ENCODE measurements around the gene RHOF. TPM values are rescaled to one million over a fixed set of nuclear protein-coding genes. Genes with fewer than 3 reads are reported as not detected.

The RHOF gene
- total RNA-seq, 4 donors from 2014 or later = 9.4 to 15.7 (median 12.1) TPM

- H3K27me3 ChIP-seq = no peaks in the 10 kb centered on the region
- peaks cover 0 to 54% (median 16%) of the 10 kb centered on the region in 3 donors for H3K4me1 ChIP-seq
- no CpG with 5 or more reads among the region's 63 CpGs for WGBS, 2 donors (ENCODE audit: low coverage in 1 of 2)
- no peak for ATAC-seq
- H3K9me3 ChIP-seq = no peaks in the 10 kb centered on the region
- peaks cover 0 to 28% of the 10 kb centered on the region in 2 donors for H3K36me3 ChIP-seq
- TF ChIP-seq EP300 (IDR thresholded peaks at IDR 0.05) (no peak), CTCF (IDR thresholded peaks at IDR 0.05) (peak in 1 of 4 experiments; percentile 7)
- H3K4me3 ChIP-seq = peak overlapping the region; percentile 85
- peak overlapping the region; percentile 100 for H3K27ac ChIP-seq
Measured at GRCh38 chr12:121804417-121805111, 11.1 kb upstream of the RHOF start.

- Histone ChIP-seq H3K27ac (peak within 1 kb of the TSS; percentile 100), H3K4me3 (peak within 1 kb of the TSS; percentile 85), H3K36me3 (peaks cover 0 to 22% of the 10 kb centered on the region in 2 donors), H3K9me3 (no peaks in the 10 kb centered on the region), H3K4me1 (peaks cover 0 to 60% (median 20%) of the 10 kb centered on the region in 3 donors), H3K27me3 (no peaks in the 10 kb centered on the region)
- 0% methylated on average over 9 of the region's 74 CpGs; no CpG with 5 or more reads in 1 of the 2 donors for WGBS, 2 donors (ENCODE audit: low coverage in 1 of 2)
- ATAC-seq = no peak
- TF ChIP-seq POLR2A (IDR thresholded peaks at IDR 0.05) (peak in 1 of 2 donors; percentile 52), CTCF (IDR thresholded peaks at IDR 0.05) (peak in 1 of 4 experiments; percentile 14), EP300 (IDR thresholded peaks at IDR 0.05) (no peak)
Measured at GRCh38 chr12:121803861-121804416, 10.5 kb upstream of the RHOF start, which contains the start of gene SETD1B. Gene SETD1B, plus strand, starts transcription at chr12:121804009. Its CDS starts 729 bp downstream, at chr12:121804738.

GRCh38 chr12:121802843-121803698 lies 9.6 kb upstream of the RHOF start:
- ATAC-seq = peak; percentile 59

GRCh38 chr12:121802485-121802842 lies 9.0 kb upstream of the RHOF start:
- ATAC-seq = no peak
- H3K4me1 ChIP-seq = peaks cover 4 to 62% (median 34%) of the 10 kb centered on the region in 3 donors
- no peaks in the 10 kb centered on the region for H3K27me3 ChIP-seq
- 0% methylated on average over 1 of the region's 1 CpG for WGBS, 2 donors (ENCODE audit: low coverage in 1 of 2)
- H3K27ac ChIP-seq = peak overlapping the region; percentile 100
- H3K9me3 ChIP-seq = no peaks in the 10 kb centered on the region
- H3K4me3 ChIP-seq = peak overlapping the region; percentile 85
- no peak for TF ChIP-seq POLR2A (IDR thresholded peaks at IDR 0.05)
- TF ChIP-seq EP300 (IDR thresholded peaks at IDR 0.05) = no peak
- peak in 1 of 4 experiments; percentile 4 for TF ChIP-seq CTCF (IDR thresholded peaks at IDR 0.05)
- no peak for TF ChIP-seq POLR2AphosphoS5 (IDR thresholded peaks at IDR 0.05)
- peaks cover 0 to 7% of the 10 kb centered on the region in 2 donors for H3K36me3 ChIP-seq

More at GRCh38 chr12:121802843-121803698, 9.6 kb upstream of the RHOF start:
- TF ChIP-seq POLR2A (IDR thresholded peaks at IDR 0.05) (peak; percentile 94 to 96), POLR2AphosphoS5 (IDR thresholded peaks at IDR 0.05) (peak; percentile 99), CTCF (IDR thresholded peaks at IDR 0.05) (no peak), EP300 (IDR thresholded peaks at IDR 0.05) (no peak)
- WGBS, 2 donors (ENCODE audit: low coverage in 1 of 2) = 0 to 1% methylated on average over 7 to 23 of the region's 65 CpGs
- Histone ChIP-seq H3K36me3 (peaks cover 0 to 13% of the 10 kb centered on the region in 2 donors), H3K4me1 (peaks cover 0 to 62% (median 28%) of the 10 kb centered on the region in 3 donors), H3K4me3 (peak overlapping the region; percentile 85), H3K27ac (peak overlapping the region; percentile 100), H3K9me3 (no peaks in the 10 kb centered on the region), H3K27me3 (no peaks in the 10 kb centered on the region)

All from gastroesophageal sphincter (tissue), 4 donors.